HEK293 (cell line): Measurements from ENCODE around the gene PKLR.

Experiments used
- GLI4 ChIP-seq: fragments of 450-650 bp; formaldehyde crosslinking; IDR thresholded peaks from 2 replicates; pipeline ENCODE4 v1.5.1; 2016; ENCODE audit warnings: missing biosample characterization, missing genetic modification characterization
- GLIS1 ChIP-seq: fragments of 450-650 bp; formaldehyde crosslinking; IDR thresholded peaks from 2 replicates; pipeline ENCODE4 v1.5.1; 2016; ENCODE audit warnings: missing biosample characterization, missing genetic modification characterization
- KLF1 ChIP-seq: fragments of 450-650 bp; formaldehyde crosslinking; IDR thresholded peaks from 2 replicates; pipeline ENCODE4 v1.5.1; 2016; ENCODE audit warnings: missing biosample characterization, missing genetic modification characterization
- KLF7 ChIP-seq: fragments of 450-650 bp; formaldehyde crosslinking; IDR thresholded peaks from 2 replicates; pipeline ENCODE4 v1.5.1; 2016; ENCODE audit warnings: missing biosample characterization, missing genetic modification characterization, borderline replicate concordance
- KLF9 ChIP-seq: fragments of 450-650 bp; formaldehyde crosslinking; IDR thresholded peaks from 2 replicates; pipeline ENCODE4 v1.5.1; 2016; ENCODE audit warnings: missing biosample characterization, missing genetic modification characterization, low read depth
- SETDB1 ChIP-seq: IDR thresholded peaks from one replicate; pipeline ENCODE4 v1.6.1; 2017; ENCODE audit warnings: mild to moderate bottlenecking, low read length, moderate library complexity, mixed read lengths; ENCODE audit not compliant: insufficient read length
- SP3 ChIP-seq: fragments of 450-650 bp; formaldehyde crosslinking; IDR thresholded peaks from 2 replicates; pipeline ENCODE4 v1.5.1; 2016; ENCODE audit warnings: missing biosample characterization, missing genetic modification characterization
- ZFHX2 ChIP-seq: fragments of 450-650 bp; formaldehyde crosslinking; conservative IDR thresholded peaks from 2 replicates; pipeline ENCODE4 v1.5.1; 2016; ENCODE audit warnings: missing biosample characterization, missing genetic modification characterization
- ZNF133 ChIP-seq: fragments of 450-650 bp; formaldehyde crosslinking; IDR thresholded peaks from 2 replicates; pipeline ENCODE4 v1.5.1; 2016; ENCODE audit warnings: missing biosample characterization, missing genetic modification characterization
- ZNF221 ChIP-seq: fragments of 450-650 bp; formaldehyde crosslinking; IDR thresholded peaks from 2 replicates; pipeline ENCODE4 v1.5.1; 2017; ENCODE audit warnings: missing biosample characterization, missing genetic modification characterization, borderline replicate concordance
- ZNF274 ChIP-seq, 2 experiments: fragments of 200-500 bp in 1 of 2; fragments of 450-650 bp in 1 of 2; sonication (Bioruptor generic) in 1 of 2; formaldehyde crosslinking in 1 of 2; IDR thresholded peaks; 2 replicates each; pipeline versions ENCODE4 v1.5.1 to v1.6.1; 2014 to 2016; ENCODE audit warnings: borderline replicate concordance in 1 of 2, inconsistent platforms in 1 of 2, low read length in 1 of 2, missing biosample characterization in 1 of 2, missing genetic modification characterization in 1 of 2
- ZNF341 ChIP-seq: fragments of 450-650 bp; formaldehyde crosslinking; IDR thresholded peaks from 2 replicates; pipeline ENCODE4; 2016; ENCODE audit warnings: low read depth, missing biosample characterization, missing genetic modification characterization
- ZNF394 ChIP-seq: fragments of 450-650 bp; formaldehyde crosslinking; IDR thresholded peaks from 2 replicates; pipeline ENCODE4 v1.5.1; 2016; ENCODE audit warnings: missing biosample characterization, missing genetic modification characterization, mild to moderate bottlenecking, moderate library complexity, borderline replicate concordance
- ZNF416 ChIP-seq: fragments of 450-650 bp; formaldehyde crosslinking; IDR thresholded peaks from 2 replicates; pipeline ENCODE4 v1.5.1; 2016; ENCODE audit warnings: missing biosample characterization, missing genetic modification characterization
- ZNF544 ChIP-seq: fragments of 450-650 bp; formaldehyde crosslinking; IDR thresholded peaks from 2 replicates; pipeline ENCODE4 v1.5.0; 2017; ENCODE audit warnings: missing biosample characterization, missing genetic modification characterization
- ZNF549 ChIP-seq: fragments of 450-650 bp; IDR thresholded peaks from 2 replicates; pipeline ENCODE4 v1.5.1; 2018; ENCODE audit warnings: missing biosample characterization, missing genetic modification characterization, mild to moderate bottlenecking, inconsistent platforms, moderate library complexity
- ZNF560 ChIP-seq: fragments of 450-650 bp; formaldehyde crosslinking; IDR thresholded peaks from 2 replicates; pipeline ENCODE4 v1.5.1; 2017; ENCODE audit warnings: missing biosample characterization, missing genetic modification characterization, borderline replicate concordance
- ZNF701 ChIP-seq: fragments of 450-650 bp; formaldehyde crosslinking; IDR thresholded peaks from 2 replicates; pipeline ENCODE4 v1.5.1; 2016; ENCODE audit warnings: missing biosample characterization, missing genetic modification characterization
- ZNF707 ChIP-seq: fragments of 450-650 bp; formaldehyde crosslinking; IDR thresholded peaks from 2 replicates; pipeline ENCODE4 v1.5.1; 2016; ENCODE audit warnings: missing biosample characterization, missing genetic modification characterization
- TF ChIP-seq, protein P1 (sequence below): fragments of 450-650 bp; formaldehyde crosslinking; IDR thresholded peaks from 2 replicates; pipeline ENCODE4 v1.5.1; 2016; ENCODE audit warnings: missing biosample characterization, missing genetic modification characterization
- TF ChIP-seq, protein P2 (sequence below): fragments of 450-650 bp; formaldehyde crosslinking; IDR thresholded peaks from 2 replicates; pipeline ENCODE4 v1.5.1; 2016; ENCODE audit warnings: missing biosample characterization, missing genetic modification characterization
- TF ChIP-seq, protein P3 (sequence below): fragments of 450-650 bp; formaldehyde crosslinking; IDR thresholded peaks from 2 replicates; pipeline ENCODE4 v1.5.1; 2016; ENCODE audit warnings: missing biosample characterization, missing genetic modification characterization
- TF ChIP-seq, protein P4 (sequence below): fragments of 450-650 bp; formaldehyde crosslinking; IDR thresholded peaks from 2 replicates; pipeline ENCODE4 v1.5.1; 2016; ENCODE audit warnings: missing biosample characterization, missing genetic modification characterization
- TF ChIP-seq, protein P5 (sequence below): sonication (generic); formaldehyde crosslinking; IDR thresholded peaks from 2 replicates; pipeline ENCODE4 v1.8.1; 2022; ENCODE audit warnings: mild to moderate bottlenecking, moderate library complexity, missing genetic modification reagents
- TF ChIP-seq, protein P6 (sequence below): fragments of 450-650 bp; formaldehyde crosslinking; IDR thresholded peaks from 2 replicates; pipeline ENCODE4 v1.5.1; 2016; ENCODE audit warnings: missing biosample characterization, missing genetic modification characterization
- TF ChIP-seq, protein P7 (sequence below): fragments of 450-650 bp; formaldehyde crosslinking; IDR thresholded peaks from 2 replicates; pipeline ENCODE4 v1.5.1; 2017; ENCODE audit warnings: missing biosample characterization, missing genetic modification characterization
- TF ChIP-seq, protein P8 (sequence below): fragments of 450-650 bp; formaldehyde crosslinking; IDR thresholded peaks from 2 replicates; pipeline ENCODE4 v1.5.1; 2016; ENCODE audit warnings: missing biosample characterization, missing genetic modification characterization
- TF ChIP-seq, protein P9 (sequence below): fragments of 450-650 bp; formaldehyde crosslinking; IDR thresholded peaks from 2 replicates; pipeline ENCODE4 v1.5.1; 2016; ENCODE audit warnings: missing biosample characterization, missing genetic modification characterization

PKLR gene

DNA sequence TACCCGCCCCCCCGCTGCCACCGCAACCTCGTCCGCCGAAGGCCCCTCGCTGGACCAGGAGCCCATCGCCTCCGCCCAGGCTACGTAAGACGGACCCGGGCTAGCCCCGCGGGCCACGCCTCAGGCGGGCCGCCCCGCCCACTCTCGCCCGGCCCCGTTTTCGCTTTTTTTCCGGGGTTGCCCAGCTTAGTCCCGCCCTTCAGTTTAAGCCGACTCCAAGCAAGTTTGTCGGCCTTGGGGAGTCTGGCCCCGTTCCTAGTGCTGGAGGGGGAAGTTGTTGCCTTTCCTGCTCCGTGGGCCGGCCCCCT is 22.4 kb upstream of the PKLR start (continued):
- TF ChIP-seq, protein P1, sequence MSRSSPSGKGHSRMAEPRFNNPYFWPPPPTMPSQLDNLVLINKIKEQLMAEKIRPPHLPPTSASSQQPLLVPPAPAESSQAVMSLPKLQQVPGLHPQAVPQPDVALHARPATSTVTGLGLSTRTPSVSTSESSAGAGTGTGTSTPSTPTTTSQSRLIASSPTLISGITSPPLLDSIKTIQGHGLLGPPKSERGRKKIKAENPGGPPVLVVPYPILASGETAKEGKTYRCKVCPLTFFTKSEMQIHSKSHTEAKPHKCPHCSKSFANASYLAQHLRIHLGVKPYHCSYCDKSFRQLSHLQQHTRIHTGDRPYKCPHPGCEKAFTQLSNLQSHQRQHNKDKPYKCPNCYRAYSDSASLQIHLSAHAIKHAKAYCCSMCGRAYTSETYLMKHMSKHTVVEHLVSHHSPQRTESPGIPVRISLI (tag by site-specific recombination) = peak; percentile 86
- TF ChIP-seq, protein P2, sequence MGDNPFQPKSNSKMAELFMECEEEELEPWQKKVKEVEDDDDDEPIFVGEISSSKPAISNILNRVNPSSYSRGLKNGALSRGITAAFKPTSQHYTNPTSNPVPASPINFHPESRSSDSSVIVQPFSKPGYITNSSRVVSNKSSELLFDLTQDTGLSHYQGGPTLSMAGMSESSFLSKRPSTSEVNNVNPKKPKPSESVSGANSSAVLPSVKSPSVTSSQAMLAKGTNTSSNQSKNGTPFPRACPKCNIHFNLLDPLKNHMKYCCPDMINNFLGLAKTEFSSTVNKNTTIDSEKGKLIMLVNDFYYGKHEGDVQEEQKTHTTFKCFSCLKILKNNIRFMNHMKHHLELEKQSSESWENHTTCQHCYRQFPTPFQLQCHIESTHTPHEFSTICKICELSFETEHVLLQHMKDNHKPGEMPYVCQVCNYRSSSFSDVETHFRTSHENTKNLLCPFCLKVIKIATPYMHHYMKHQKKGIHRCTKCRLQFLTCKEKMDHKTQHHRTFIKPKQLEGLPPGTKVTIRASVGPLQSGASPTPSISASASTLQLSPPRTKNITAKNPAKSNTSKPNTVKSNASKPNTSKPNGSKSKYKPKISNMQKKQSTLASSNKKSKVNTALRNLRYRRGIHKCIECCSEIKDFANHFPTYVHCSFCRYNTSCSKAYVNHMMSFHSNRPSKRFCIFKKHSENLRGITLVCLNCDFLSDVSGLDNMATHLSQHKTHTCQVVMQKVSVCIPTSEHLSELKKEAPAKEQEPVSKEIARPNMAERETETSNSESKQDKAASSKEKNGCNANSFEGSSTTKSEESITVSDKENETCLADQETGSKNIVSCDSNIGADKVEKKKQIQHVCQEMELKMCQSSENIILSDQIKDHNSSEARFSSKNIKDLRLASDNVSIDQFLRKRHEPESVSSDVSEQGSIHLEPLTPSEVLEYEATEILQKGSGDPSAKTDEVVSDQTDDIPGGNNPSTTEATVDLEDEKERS (tag by site-specific recombination) = no peak
- no peak for TF ChIP-seq GLI4 (tag by site-specific recombination)
- TF ChIP-seq ZFHX2 (tag by site-specific recombination) = no peak
- TF ChIP-seq, protein P3, sequence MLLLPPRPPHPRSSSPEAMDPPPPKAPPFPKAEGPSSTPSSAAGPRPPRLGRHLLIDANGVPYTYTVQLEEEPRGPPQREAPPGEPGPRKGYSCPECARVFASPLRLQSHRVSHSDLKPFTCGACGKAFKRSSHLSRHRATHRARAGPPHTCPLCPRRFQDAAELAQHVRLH (tag by site-specific recombination) = no peak
- TF ChIP-seq, protein P4, sequence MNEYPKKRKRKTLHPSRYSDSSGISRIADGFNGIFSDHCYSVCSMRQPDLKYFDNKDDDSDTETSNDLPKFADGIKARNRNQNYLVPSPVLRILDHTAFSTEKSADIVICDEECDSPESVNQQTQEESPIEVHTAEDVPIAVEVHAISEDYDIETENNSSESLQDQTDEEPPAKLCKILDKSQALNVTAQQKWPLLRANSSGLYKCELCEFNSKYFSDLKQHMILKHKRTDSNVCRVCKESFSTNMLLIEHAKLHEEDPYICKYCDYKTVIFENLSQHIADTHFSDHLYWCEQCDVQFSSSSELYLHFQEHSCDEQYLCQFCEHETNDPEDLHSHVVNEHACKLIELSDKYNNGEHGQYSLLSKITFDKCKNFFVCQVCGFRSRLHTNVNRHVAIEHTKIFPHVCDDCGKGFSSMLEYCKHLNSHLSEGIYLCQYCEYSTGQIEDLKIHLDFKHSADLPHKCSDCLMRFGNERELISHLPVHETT (tag by site-specific recombination) = no peak
- TF ChIP-seq, protein P5, sequence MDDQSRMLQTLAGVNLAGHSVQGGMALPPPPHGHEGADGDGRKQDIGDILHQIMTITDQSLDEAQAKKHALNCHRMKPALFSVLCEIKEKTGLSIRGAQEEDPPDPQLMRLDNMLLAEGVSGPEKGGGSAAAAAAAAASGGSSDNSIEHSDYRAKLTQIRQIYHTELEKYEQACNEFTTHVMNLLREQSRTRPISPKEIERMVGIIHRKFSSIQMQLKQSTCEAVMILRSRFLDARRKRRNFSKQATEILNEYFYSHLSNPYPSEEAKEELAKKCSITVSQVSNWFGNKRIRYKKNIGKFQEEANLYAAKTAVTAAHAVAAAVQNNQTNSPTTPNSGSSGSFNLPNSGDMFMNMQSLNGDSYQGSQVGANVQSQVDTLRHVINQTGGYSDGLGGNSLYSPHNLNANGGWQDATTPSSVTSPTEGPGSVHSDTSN (CRISPR knock-in tag) = 0 out of 2 replicates have a peak, but pooled peaks have one; percentile 56
- TF ChIP-seq SETDB1 = no peak
- no peak for TF ChIP-seq ZNF274 (IDR thresholded peaks at IDR 0.05; ENCODE audit: low read length)
- no peak for TF ChIP-seq ZNF274 (tag by site-specific recombination; IDR thresholded peaks at IDR 0.05; ENCODE audit: borderline replicate concordance)
- no peak for TF ChIP-seq ZNF549 (tag by site-specific recombination)
- no peak for TF ChIP-seq ZNF560
- TF ChIP-seq ZNF394 (tag by site-specific recombination) = no peak
- TF ChIP-seq, protein P6, sequence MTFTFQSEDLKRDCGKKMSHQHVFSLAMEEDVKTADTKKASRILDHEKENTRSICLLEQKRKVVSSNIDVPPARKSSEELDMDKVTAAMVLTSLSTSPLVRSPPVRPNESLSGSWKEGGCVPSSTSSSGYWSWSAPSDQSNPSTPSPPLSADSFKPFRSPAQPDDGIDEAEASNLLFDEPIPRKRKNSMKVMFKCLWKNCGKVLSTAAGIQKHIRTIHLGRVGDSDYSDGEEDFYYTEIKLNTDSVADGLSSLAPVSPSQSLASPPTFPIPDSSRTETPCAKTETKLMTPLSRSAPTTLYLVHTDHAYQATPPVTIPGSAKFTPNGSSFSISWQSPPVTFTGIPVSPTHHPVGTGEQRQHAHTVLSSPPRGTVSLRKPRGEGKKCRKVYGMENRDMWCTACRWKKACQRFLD (tag by site-specific recombination) = no peak
- TF ChIP-seq GLIS1 (tag by site-specific recombination) = 0 out of 2 replicates have a peak, but pooled peaks have one; percentile 3
- TF ChIP-seq ZNF416 = no peak
- no peak for TF ChIP-seq ZNF544 (tag by site-specific recombination)
- no peak for TF ChIP-seq KLF7
- peak; percentile 86 for TF ChIP-seq KLF9
- TF ChIP-seq SP3 (tag by site-specific recombination) = no peak
- peak; percentile 63 for TF ChIP-seq KLF1
- TF ChIP-seq, protein P7, sequence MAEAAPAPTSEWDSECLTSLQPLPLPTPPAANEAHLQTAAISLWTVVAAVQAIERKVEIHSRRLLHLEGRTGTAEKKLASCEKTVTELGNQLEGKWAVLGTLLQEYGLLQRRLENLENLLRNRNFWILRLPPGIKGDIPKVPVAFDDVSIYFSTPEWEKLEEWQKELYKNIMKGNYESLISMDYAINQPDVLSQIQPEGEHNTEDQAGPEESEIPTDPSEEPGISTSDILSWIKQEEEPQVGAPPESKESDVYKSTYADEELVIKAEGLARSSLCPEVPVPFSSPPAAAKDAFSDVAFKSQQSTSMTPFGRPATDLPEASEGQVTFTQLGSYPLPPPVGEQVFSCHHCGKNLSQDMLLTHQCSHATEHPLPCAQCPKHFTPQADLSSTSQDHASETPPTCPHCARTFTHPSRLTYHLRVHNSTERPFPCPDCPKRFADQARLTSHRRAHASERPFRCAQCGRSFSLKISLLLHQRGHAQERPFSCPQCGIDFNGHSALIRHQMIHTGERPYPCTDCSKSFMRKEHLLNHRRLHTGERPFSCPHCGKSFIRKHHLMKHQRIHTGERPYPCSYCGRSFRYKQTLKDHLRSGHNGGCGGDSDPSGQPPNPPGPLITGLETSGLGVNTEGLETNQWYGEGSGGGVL (tag by site-specific recombination) = no peak
- no peak for TF ChIP-seq ZNF221
- TF ChIP-seq, protein P8, sequence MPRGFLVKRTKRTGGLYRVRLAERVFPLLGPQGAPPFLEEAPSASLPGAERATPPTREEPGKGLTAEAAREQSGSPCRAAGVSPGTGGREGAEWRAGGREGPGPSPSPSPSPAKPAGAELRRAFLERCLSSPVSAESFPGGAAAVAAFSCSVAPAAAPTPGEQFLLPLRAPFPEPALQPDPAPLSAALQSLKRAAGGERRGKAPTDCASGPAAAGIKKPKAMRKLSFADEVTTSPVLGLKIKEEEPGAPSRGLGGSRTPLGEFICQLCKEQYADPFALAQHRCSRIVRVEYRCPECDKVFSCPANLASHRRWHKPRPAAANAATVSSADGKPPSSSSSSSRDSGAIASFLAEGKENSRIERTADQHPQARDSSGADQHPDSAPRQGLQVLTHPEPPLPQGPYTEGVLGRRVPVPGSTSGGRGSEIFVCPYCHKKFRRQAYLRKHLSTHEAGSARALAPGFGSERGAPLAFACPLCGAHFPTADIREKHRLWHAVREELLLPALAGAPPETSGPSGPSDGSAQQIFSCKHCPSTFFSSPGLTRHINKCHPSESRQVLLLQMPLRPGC = no peak
- no peak for TF ChIP-seq ZNF701
- TF ChIP-seq ZNF133 (tag by site-specific recombination) = no peak
- no peak for TF ChIP-seq ZNF707 (tag by site-specific recombination)
- no peak for TF ChIP-seq ZNF341 (tag by site-specific recombination)
- TF ChIP-seq, protein P9, sequence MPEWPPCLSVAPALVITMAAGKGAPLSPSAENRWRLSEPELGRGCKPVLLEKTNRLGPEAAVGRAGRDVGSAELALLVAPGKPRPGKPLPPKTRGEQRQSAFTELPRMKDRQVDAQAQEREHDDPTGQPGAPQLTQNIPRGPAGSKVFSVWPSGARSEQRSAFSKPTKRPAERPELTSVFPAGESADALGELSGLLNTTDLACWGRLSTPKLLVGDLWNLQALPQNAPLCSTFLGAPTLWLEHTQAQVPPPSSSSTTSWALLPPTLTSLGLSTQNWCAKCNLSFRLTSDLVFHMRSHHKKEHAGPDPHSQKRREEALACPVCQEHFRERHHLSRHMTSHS = no peak
